Activated CD4-positive, CD25-positive, alpha-beta regulatory T cell treated with anti-CD3 and anti-CD28 coated beads, Interleukin-2, amount 50 U/mL, for 16 hours (primary cell): ENCODE data around the gene MISP.
A peak's percentile ranks its signal among the peaks of the same experiment; 100 is the strongest.
"Not testable (repeated sequence)": the region's sequence is repeated elsewhere in the genome, so short reads cannot be mapped to it uniquely, and the experiment has no call there.

Experiments
- DNase-seq: peaks from one replicate; pipeline ENCODE4 v3.0.0-alpha.2; 2020; ENCODE audit warnings: low read depth, low spot score

MISP gene, protein sequence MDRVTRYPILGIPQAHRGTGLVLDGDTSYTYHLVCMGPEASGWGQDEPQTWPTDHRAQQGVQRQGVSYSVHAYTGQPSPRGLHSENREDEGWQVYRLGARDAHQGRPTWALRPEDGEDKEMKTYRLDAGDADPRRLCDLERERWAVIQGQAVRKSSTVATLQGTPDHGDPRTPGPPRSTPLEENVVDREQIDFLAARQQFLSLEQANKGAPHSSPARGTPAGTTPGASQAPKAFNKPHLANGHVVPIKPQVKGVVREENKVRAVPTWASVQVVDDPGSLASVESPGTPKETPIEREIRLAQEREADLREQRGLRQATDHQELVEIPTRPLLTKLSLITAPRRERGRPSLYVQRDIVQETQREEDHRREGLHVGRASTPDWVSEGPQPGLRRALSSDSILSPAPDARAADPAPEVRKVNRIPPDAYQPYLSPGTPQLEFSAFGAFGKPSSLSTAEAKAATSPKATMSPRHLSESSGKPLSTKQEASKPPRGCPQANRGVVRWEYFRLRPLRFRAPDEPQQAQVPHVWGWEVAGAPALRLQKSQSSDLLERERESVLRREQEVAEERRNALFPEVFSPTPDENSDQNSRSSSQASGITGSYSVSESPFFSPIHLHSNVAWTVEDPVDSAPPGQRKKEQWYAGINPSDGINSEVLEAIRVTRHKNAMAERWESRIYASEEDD

DNA sequence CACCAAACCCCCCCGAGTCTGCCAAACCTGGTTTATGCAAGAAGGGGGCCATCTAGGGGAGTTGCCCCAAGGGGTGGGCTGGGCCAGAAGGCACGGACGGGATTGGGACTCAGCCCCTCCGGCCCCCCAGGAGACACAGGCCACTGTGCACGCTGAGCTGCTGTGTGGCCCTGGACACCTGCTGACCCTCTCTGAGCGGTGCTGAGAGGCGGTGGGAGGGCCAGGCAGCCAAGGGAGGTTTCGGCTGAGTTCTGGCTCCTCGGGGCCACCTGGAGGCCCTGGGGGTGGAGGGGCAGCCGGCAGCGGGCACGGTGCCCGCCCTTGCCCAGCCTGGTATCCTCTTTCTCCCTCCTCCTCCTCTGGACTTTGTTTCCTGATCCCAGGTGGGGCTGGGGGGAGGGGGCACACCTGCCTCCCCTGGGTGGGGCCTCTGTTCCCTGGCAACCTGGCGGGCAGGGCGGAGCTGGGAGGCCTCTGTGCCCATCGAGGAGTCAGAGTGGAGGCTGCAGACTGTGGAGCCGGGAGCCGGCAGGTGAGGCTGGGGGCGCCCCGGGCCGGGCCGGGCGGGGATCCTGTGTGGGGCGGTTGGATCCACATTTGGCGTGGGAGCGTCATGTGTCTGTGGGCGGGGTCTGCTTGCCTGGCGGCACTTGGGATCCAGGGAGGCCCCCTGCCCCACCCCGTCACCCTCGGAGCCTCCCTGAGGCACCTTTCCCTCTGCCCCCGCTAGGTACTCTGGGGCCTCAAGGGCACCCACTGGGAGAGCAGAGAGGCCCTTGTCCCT is at the start of gene MISP:
TSS of gene MISP (plus strand) at position 473 of the 784 bp plus-strand sequence. CDS start 5,835 bp downstream, outside the sequence.
- DNase-seq = no peak

DNA sequence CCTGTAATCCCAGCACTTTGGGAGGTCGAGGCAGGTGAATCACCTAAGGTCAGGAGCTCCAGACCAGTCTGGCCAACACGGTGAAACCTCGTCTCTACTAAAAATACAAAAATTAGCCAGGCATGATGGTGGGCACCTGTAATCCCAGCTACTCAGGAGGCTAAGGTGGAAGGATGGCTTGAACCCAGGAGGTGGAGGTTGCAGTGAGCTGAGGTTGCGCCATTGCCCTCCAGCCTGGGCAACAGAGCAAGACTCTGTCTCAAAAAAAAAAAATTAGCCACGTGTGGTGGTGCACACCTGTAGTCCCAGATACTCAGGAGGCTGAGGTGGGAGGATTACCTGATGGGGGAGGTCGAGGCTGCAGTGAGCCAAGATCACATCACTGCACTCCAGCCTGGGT is 48.1 kb upstream of the MISP start:
- DNase-seq = not testable (repeated sequence)

DNA sequence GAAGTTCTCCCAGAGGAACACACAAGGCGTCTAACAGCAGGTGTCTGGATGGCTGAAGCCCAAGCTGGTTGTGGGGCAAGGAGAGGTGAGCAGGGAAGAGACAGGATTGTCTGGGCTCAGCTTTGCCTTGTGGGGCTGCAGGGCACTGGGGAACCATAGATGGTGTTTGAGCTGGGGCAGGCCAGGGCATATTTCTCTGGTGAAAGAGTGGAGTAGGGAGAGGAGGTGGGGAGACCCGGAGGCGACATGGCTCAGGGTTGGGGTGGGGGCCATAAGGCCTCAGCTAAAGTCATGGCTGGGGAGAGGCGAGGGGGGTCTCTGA is 47.6 kb upstream of the MISP start:
- DNase-seq = no peak

DNA sequence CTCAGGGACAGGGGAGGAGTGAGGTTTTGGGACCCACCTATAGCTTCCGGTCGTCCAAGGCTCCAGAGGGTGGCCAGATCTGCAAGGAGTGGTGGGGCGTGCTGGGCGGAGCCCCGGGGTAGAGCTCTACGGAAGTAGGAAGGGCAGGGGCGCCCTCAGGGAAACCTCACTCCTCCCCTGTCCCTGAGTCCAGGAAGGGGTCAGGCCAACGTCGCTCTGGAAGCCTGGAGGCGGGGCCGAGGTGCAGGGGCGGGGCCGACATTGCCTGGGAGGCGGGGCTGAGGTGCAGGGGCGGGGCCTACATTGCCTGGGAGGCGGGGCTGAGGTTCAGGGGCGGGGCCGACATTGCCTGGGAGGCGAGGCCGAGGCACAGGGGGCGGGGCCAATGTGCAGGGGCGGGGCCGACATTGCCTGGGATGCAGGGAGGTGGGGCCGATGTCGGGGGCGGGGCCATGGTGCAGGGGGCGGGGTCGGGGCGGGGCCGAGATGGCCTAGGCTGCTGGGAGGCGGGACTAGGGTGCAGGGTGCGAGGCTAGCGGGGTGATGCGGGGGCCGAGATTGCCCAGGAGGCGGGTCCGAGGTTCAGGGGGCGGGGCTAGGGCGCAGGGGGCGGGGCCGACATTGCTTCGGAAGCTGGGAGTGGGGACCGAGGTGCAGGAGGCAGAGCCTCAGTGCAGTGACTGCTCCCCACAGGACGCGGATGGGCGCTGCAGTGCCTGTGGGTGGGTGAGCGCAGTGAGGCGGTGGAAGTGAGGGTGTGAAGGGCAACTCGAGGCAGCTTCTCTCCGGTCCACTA is 47.1 kb upstream of the MISP start:
- peak; percentile 17 for DNase-seq

DNA sequence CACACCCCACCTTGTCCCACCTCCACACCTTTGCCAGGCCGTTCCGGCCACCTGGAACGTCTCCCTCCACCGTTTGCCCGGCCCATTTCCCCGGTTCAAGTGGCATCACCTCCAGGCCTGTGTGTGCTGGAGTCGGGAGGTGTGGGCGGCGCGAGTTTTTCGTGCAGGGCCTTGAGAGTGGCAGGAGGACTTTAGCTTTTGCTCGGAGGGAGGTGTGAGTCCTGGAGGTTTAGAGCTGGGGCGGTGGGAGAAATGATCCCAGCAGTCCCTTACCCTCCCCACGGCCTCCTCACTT is 46.5 kb upstream of the MISP start:
- no peak for DNase-seq

DNA sequence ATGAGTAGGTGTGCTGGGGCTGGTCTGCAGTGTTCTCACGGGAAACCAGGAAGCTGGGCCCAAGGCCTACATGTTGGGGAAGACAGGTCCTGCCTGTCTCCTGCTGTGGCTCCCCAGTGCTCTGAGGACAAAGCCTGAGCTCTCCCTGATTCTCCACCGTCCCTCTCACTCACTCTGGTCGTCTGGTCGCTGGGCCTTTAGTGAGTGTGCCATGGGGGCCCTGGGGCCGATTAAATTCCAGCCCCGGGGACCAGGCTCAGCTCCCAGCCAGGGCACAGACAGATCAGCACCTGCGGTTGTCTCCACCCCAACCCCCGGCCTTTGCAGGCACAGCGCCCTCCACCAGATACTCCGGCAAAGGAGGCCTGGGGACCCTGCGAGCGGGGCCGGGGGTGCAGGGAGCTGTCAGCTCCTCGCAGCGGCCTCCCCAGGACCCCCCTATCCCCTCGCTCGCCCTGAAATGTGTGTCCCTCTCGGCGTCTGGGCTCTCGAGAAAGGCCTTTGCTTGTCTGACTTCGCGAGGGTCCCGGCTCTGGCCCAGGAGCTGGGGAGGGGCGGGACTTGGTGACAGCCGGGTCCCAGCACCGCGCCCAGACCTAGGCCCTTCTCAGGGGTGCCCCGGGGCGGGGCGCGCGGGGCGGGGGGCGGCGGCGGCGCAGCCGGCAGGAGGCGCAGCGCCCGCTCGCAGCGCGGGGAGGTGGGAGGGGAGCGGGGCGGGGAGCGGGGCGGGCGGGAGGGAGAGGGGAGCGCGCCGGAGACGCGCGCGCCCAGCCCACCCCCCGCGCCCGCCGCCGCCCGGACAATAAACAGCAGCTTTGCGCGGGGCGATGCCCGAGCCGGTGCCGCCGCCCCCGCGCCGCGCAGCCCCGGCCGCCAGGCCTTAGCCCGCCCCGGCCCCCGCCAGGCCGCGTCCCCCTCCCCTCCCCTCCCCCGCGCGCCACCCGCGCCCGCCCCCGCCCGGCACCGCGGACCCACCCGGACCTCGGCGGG is 42.5 kb upstream of the MISP start, which contains the start of gene PALM:
TSS of gene PALM (plus strand) at position 782 of the 990 bp plus-strand sequence. CDS start 212 bp downstream, outside the sequence.
- DNase-seq = no peak

DNA sequence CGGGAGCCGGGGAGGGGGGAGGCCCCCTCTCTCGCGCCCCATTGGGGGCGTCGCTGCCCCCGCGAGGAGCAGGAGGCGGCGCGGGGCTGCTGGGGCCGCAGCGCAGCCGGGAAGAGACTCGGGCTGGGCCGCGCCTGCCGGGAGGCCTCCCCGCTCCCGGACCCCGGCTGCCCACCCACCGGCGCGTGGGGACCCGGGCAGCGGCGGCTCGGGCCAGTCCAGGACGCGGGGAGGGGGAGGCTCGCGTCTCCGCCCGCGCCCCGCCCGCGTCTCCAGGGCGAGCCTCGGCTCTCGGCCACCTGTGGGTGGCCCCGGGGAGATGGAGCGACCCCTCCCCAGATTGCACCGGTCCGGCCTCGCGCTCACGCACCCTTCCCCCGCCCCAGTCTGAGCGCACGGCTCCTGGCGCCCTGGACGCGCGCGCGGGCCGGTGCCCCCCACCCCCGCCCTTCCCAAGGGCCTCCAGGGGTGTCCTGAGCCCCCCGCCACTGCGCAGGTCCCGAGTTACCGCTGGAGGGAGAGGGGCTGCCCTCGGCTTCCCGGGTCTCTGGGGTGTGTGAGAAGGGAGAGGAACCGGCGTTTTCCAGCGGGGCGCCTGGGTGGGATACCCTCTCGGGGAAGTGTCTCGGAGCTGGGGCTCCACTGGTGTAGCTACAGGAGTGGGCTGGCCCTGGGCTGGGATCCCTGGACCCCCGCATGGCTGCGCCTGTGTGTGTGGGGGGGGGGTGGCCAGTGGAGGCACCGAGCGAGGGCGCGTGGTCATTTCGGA is 41.5 kb upstream of the MISP start:
- no peak for DNase-seq

DNA sequence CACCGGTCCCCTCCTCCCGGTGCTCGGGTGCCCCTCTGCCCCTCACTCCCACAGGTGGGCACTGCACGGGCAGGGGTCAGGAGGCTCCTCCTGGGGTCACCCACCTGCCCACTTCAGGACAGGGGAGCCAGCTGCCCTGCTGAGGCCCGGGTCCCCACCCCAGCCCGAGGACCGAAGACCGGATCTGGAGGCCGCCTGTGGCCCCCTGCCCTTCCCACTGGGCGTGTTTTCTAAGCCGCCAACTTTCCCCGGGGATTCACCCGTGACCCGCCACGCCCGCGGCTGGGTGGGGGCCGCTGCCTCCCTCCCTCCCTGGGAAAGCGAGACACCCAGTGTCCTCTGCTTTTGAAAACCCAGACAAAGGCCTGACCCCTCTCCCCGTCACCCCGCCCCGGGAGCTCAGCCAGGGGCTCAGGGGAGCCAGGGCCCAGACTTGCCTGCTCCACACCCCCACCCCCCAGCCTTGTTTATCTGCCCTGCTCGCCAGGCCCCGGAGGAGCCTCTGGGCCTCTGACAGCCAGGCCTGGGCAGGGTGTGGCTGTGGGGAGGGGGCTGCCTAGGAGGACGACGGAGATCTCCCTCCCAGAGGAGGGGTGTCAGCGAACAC is 40.8 kb upstream of the MISP start:
- DNase-seq = no peak

DNA sequence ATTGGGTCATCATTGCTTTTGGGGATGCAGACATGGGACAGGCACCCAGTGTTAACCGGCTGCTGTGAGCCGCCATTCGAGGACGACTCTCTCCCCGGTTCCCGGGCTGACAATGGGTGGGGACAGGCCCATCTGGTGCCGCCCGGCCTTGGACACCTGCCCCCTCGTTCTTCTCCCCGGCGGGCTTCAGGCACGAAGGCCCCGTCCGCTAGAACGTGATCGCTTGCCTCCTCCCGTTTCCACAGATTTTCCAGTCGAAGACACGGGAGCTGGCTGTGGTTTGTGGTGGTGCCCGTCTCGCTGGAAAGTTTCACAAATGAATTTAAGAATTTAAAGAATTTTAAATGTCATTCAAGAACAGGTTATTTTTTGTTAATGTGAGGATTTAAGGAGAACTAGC is 40.1 kb upstream of the MISP start:
- no peak for DNase-seq

DNA sequence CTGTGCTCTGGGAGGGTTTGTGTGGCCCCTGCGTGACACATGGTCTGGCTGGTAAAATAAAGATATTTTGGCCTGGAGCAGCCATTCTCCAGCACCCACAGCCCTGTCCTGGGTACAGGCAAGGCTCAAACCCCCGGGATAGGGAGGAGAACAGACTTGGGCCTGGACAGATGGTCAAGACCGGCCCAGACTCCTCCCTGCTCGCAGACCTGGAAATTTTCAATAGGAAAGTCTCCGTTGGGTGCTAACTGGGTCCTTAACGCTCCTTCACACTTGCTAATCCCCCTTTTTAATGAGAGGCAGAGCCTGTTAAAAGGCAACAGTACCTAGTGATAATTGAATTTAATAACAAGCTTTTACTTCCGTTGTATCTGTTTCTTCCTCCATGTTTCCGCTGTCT is 39.7 kb upstream of the MISP start:
- DNase-seq = no peak

DNA sequence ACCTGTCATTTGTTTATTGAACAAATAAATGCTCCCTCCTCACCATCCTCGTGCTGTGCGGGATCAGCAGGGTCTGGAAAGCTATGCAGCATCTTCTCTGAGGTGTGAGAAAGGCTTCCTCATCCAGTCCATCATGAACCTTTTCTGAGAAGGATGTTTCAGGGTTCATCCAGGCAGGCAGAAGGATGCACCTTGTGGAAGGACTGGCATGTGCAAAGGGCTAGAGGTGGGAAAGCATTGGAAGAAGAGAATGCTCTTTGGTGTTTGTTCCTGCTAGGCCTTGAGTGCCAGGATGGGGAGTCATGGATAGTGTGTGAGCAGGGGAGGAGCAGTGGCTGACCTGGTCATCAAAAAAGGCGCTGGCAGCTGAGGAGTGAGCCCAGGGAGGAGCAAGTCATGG is 35.6 kb upstream of the MISP start:
- no peak for DNase-seq

DNA sequence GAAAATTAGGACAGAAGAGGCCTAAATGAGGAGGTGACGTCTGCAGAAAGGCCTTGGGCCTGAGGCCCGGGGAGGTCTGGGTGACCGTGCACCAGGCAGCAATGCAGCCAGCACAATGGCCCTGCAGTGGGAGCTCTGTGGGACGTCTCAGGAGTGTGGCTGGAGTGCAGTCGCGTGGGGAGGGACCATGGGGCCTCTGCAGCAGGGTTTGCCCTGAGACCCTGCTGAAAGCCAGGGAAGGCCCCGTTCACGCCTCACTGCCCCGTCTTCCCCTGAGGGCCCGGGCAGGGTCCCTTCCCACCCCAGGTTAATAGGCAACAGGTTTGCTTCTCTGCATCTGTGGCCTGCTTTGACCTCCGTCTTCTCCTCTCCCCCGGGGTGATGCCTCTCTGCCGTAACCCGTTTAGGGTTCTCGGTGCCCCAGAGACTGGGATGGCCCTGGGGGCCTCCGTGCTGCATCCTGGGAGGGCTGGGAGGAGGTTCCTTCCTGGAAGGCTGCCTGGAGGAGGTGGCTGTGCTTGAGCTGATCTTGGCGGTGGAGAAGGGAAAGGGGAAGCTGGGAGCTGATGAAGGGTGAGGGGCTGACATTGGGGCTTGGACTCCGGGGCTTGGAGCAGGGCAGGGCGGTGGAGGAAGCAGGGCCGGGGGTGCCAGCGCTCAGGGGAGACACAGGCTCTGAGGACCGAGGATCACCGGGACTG is 32.5 kb upstream of the MISP start:
- no peak for DNase-seq

DNA sequence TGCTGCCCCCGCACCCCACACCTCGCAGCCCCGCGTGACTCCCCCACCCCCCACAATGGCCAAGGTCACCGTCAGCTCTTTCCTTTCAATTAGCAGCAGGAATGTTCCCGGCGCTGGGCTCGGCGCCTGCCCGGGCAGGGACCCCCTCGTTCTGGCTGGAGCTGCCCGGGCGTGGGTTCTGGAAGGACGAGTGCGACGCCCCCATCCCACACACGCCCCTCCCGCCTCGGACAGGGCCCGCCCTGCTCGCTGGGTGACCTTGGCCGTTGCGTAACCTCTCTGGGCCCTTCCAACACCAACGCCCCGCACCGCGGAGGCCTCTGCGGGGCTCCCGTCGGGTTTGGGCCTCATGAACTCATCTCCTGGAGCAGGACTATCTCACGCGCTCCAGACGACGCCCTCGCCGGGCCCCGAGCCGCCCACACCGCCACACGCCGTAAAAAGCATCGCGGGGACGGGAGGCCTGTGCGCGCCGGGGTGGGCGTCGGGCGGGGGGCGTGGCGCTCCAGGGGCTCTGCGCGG is 31.9 kb upstream of the MISP start:
- DNase-seq = no peak

DNA sequence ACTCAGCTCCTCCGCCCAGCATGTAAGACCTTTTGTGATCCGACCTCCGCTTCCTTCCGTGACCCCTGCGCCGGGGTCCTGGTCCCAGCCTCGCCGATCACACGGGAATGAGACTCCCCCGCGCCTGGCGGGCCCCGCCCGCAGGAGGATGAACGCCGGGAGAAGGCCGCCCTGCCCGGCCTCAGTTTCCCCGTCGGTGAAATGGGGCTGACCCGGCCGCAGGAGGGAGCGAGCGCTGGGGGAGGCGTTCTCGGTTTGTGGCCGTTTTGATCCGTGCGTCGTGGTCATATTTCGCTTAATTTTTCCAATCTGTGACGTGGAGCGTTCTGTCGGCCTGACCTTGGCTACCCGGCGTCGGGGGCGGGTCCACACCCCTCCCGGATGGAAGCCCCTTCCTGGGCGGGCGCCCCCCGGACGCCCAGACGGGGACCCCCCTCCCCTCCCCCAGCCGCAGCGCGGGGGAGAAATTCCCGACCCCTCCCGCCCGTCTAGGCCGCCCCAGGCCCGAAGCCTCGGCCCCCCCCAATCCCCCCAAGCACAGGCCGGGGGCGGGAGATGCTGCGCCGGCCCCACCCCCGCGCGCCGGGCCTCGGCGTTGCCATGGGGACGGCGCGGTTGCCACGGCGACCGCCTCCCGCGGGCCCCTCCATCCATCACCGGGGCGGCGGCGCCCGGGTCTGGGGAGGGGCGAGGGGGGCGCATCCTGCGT is 31.1 kb upstream of the MISP start:
- no peak for DNase-seq

DNA sequence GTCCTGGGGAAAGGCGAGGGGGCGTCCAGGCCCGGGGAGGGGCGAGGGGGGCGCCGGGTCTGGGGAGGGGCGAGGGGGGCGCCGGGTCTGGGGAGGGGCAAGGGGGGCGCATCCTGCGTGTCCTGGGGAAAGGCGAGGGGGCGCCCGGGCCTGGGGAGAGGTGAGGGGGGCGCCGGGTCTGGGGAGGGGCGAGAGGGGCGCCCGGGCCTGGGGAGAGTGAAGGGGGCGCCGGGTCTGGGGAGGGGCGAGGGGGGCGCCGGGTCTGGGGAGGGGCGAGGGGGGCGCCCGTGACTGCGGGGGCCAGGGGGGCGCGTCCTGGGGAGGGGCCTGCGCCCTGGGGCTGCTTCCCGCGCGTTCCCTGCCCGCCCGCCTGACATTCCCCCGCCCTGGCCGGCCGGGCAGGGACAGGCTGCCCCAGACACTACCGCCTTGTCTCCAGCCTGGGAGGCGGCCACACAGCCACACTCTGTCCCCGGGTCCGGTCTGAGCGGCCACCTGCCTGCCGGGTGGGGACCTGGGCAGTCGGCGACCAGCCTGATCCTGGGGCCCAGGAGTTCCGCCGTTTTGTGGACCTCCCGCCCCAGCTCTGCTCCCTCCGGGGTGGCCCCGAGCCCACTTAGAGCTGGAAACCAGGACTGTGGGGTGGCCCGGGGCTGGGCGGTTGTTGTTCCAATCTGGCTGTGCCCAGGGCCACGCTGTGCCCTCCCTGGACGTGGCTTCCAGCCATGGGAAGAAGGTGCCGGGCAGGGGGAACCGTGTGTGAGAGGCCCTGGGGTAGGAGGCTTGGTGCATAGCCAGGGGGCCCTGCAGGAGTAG is 30.4 kb upstream of the MISP start:
- DNase-seq = no peak

DNA sequence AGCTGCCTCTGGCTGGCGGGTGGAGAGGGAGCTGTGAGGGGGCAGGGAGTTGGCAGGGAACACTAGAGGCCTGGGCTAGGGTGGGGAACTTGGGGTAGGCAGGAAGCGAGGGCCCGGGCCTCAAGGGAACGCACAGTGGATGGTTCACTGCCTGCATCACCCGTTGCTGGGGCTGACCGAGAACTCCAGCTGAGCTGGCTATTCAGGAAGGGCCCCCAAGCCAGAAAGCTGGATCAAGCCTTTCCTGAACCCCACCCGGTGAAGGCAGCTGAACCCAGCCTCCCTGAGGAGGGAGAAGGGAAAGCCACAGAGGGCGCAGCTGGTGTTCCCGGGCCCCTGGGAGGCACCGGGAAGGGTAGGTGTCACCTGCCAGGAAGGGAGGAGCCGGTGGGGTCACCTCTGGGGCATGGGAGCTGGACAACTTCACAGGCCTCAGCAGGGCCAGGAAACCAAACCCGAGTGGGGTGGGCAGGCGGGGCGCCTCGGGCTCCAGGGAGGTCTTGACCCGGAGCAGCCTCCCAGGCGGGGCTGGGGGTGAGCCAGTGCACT is 28.3 kb upstream of the MISP start:
- no peak for DNase-seq

DNA sequence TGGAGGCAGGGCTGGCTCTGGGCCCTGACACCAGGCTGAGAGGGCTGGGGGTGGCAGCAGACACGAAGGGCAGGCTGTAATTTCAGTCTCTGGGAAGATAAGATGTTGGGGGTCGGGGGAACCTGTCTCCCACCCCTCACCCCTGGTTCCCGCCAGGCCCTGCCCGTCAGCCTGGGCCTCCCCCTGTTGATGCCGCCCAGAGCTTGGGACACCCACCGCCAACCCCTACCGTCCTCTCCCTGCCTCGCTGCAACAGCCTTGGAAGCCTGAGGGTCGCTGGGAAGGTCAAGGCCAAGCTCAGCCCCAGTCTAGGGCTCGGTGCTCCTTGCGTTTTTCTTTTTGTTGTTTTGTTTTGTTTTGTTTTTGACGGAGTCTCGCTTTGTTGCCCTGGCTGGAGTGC is 27.7 kb upstream of the MISP start:
- DNase-seq = no peak
